Duodenal mucosa (tissue), 2 donors: Measurements from ENCODE around the gene RNF5.

Experiments used
- H3K27ac ChIP-seq: one replicate; pipeline ENCODE4 v1.7.0; 2013; ENCODE audit warnings: low read depth, low read length
- H3K27me3 ChIP-seq, 2 donors: one replicate each; pipeline ENCODE4 v1.7.0; 2013; ENCODE audit warnings: low read length in 2 of 2, control low read depth in 1 of 2; ENCODE audit not compliant: insufficient read depth in 2 of 2, control insufficient read depth in 1 of 2
- H3K36me3 ChIP-seq, 2 donors: one replicate each; pipeline ENCODE4 v1.7.0; 2013; ENCODE audit warnings: low read length in 2 of 2, control low read depth in 1 of 2; ENCODE audit not compliant: insufficient read depth in 2 of 2, control insufficient read depth in 1 of 2
- H3K4me1 ChIP-seq, 2 donors: one replicate each; pipeline ENCODE4 v1.7.0; 2013; ENCODE audit warnings: low read length in 2 of 2, control low read depth in 1 of 2; ENCODE audit not compliant: insufficient read depth in 2 of 2, control insufficient read depth in 1 of 2
- H3K4me3 ChIP-seq, 2 donors: one replicate each; pipeline ENCODE4 v1.7.0; 2013; ENCODE audit warnings: low read length in 2 of 2, low read depth in 1 of 2
- H3K9ac ChIP-seq, 2 donors: one replicate each; pipeline ENCODE4 v1.7.0; 2013; ENCODE audit warnings: low read length in 2 of 2, low read depth in 1 of 2
- H3K9me3 ChIP-seq, 2 donors: one replicate each; pipeline ENCODE4 v1.7.0; 2013; ENCODE audit warnings: low read length in 2 of 2, control low read depth in 1 of 2; ENCODE audit not compliant: control insufficient read depth in 1 of 2

Gene RNF5

DNA sequence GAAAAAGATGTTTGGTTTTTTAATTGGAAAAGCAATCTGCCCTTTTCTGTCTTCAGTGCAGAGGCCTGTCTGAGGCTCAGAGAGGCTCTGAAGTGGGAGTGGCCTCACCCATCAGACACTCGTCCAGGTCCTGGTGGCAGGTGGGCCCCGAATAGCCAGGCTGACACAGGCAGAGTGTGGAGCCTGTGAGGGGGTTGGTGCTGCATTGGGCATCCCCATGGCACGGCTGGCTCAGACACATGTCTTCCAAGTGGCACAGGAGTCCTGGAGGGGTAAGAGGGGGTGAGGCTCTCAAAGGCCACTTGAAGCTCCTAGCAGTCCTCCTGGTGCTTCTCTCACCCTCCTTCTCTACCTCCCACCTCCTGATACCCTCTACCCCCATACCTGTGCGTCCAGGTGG, 41.8 kb downstream of the RNF5 start:
- Histone ChIP-seq H3K9me3 (no peaks in the 10 kb centered on the region), H3K9ac (no peak overlapping the region), H3K27me3 (peaks cover 0 to 3% of the 10 kb centered on the region in 2 donors), H3K36me3 (no peaks in the 10 kb centered on the region), H3K4me3 (no peak overlapping the region), H3K27ac (no peak overlapping the region), H3K4me1 (no peaks in the 10 kb centered on the region)

GRCh38 chr6:32222333-32223230, 44.4 kb downstream of the RNF5 start:
- Histone ChIP-seq H3K27ac (no peak overlapping the region), H3K4me1 (no peaks in the 10 kb centered on the region), H3K9ac (no peak overlapping the region), H3K4me3 (no peak overlapping the region), H3K27me3 (peaks cover 0 to 3% of the 10 kb centered on the region in 2 donors), H3K36me3 (no peaks in the 10 kb centered on the region), H3K9me3 (no peaks in the 10 kb centered on the region)

DNA sequence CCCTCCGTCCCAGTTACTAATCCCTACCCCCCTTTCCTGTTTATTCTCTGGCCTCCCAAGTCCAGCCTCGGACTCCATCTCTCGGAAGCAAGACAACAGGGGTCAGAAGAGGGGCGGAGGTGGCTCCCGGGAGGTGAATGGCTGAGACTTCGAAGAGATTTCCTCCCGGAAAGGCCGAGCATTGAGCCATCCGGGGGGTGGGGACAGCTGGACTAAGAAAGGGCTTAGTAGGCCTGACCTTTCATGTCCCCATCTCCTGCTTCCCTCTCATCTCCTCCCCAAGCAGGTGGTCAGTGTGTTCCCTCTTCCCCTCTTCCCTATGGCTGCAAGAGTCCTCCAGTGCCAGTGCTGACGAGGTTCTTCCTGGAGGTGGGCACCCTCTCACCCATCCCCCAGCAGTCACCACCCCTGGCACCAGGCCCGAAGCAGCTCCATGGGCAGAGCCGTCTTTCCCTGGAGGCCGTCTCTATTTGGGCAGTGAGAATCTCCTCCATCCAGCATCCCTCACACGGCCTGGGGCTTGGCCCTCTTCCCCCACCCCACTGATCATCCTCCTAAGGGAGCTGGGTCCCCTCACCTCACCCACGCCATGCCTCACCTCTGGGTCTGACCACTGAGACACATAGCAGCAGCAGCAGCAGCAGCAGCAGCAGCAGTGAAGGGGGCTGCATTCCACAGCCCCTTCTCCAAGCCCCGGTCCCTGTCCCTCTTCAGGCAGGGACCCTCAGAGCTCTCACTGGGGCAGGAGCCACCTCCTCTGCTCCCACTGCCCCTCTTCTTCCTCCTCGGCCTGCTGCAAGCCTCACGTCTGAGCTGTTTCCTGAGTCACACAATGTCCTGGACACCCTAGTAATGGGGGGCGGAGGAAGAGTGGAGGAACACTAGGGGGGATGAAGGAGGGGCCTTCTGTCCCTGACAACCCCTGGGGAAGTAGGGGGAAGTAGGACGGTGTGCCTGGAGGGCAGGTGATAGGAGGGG, 45.3 kb downstream of the RNF5 start, which contains the start of gene NOTCH4:
NOTCH4 (minus strand) TSS at position 810 of the 978 bp plus-strand sequence; CDS start at position 671, 139 bp downstream.
- Histone ChIP-seq H3K9me3 (no peaks in the 10 kb centered on the region), H3K4me1 (no peaks in the 10 kb centered on the region), H3K27me3 (peaks cover 0 to 3% of the 10 kb centered on the region in 2 donors), H3K4me3 (no peak within 1 kb of the TSS), H3K9ac (no peak within 1 kb of the TSS), H3K36me3 (no peaks in the 10 kb centered on the region), H3K27ac (no peak within 1 kb of the TSS)

- Histone ChIP-seq H3K4me3 (no peak overlapping the region), H3K27ac (no peak overlapping the region), H3K9ac (no peak overlapping the region), H3K27me3 (no peaks in the 10 kb centered on the region), H3K36me3 (no peaks in the 10 kb centered on the region), H3K4me1 (no peaks in the 10 kb centered on the region), H3K9me3 (no peaks in the 10 kb centered on the region)
Observed at GRCh38 chr6:32224696-32225095, 46.5 kb downstream of the RNF5 start.

DNA sequence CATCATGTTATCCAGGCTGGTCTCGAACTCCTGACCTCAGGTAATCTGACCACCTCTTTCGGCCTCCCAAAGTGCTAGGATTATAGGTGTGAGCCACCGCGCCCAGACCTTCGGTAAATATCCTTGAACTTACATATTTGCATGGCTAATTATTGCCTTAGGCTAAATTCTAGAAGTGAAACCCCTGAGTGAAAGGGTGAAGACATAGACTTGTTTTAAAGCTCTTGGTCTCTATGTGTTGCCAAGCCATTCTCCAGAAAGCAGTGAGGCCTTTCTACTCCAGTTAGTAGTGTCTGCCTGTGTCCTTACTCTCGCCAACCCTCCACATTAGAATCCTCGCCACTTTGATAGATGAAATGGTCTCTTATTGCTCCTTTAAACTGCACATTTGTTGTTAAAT, 48.2 kb downstream of the RNF5 start:
- H3K9ac ChIP-seq = no peak overlapping the region
- H3K27me3 ChIP-seq = no peaks in the 10 kb centered on the region
- H3K27ac ChIP-seq = no peak overlapping the region
- no peak overlapping the region for H3K4me3 ChIP-seq
- H3K9me3 ChIP-seq = no peaks in the 10 kb centered on the region
- H3K4me1 ChIP-seq = no peaks in the 10 kb centered on the region
- no peaks in the 10 kb centered on the region for H3K36me3 ChIP-seq
